OCI-LY3 (cell line): ENCODE measurements around the gene STARD3NL.
"Not testable (repeated sequence)": the region's sequence is repeated elsewhere in the genome, so short reads cannot be mapped to it uniquely, and the experiment has no call there.

Experiments
- H2AFZ ChIP-seq: fragments of 200-600, 300-600 bp; shearing (Covaris generic); 2 replicates; pipeline ENCODE4 v1.6.0; 2014; ENCODE audit warnings: antibody characterized with exemption, low read depth, low read length
- H3K27ac ChIP-seq: fragments of 200-600, 300-600 bp; sonication (generic); 2 replicates; pipeline ENCODE4 v1.5.1; 2014; ENCODE audit warnings: mild to moderate bottlenecking, low read length, moderate library complexity, mixed read lengths
- H3K27me3 ChIP-seq: fragments of 200-600, 300-600 bp; sonication (generic); 2 replicates; pipeline ENCODE4 v1.6.1; 2014; ENCODE audit warnings: low read depth, low read length, mixed read lengths
- H3K36me3 ChIP-seq: fragments of 200-600, 300-600 bp; sonication (generic); replicated peaks from 2 replicates; pipeline ENCODE3; 2014; ENCODE audit warnings: low read depth, low read length, mixed read lengths
- H3K4me1 ChIP-seq: fragments of 300-600, 200-600 bp; sonication (generic); 2 replicates; pipeline ENCODE4 v1.6.1; 2014; ENCODE audit warnings: low read length, mixed read lengths
- H3K4me2 ChIP-seq: fragments of 200-600, 300-600 bp; sonication (generic); 2 replicates; pipeline ENCODE4 v1.6.1; 2014; ENCODE audit warnings: low read length, mixed read lengths
- H3K4me3 ChIP-seq: fragments of 300-600, 200-600 bp; sonication (generic); 2 replicates; pipeline ENCODE4 v1.5.1; 2014; ENCODE audit warnings: antibody characterized with exemption, mild to moderate bottlenecking, low read length, moderate library complexity
- H3K79me2 ChIP-seq: fragments of 300-600, 200-600 bp; shearing (Covaris generic); 2 replicates; pipeline ENCODE4 v1.6.1; 2014; ENCODE audit warnings: mild to moderate bottlenecking, low read length, mixed read lengths
- H3K9ac ChIP-seq: fragments of 300-600, 200-600 bp; shearing (Covaris generic); 2 replicates; pipeline ENCODE4 v1.6.0; 2014; ENCODE audit warnings: mild to moderate bottlenecking, low read length, moderate library complexity
- H3K9me3 ChIP-seq: fragments of 200-600, 300-600 bp; shearing (Covaris generic); 2 replicates; pipeline ENCODE4 v1.6.1; 2014; ENCODE audit warnings: low read length, mixed read lengths; ENCODE audit not compliant: insufficient read depth
- H4K20me1 ChIP-seq: fragments of 200-600, 300-600 bp; sonication (generic); 2 replicates; pipeline ENCODE4 v1.6.1; 2016; ENCODE audit warnings: low read length, mixed read lengths; ENCODE audit not compliant: insufficient read depth
- EZH2phosphoT487 ChIP-seq: fragments of 200-600 bp; shearing (Covaris generic); IDR thresholded peaks from 2 replicates; pipeline ENCODE4 v1.6.1; 2018; ENCODE audit warnings: antibody characterized with exemption, mixed run types, low read depth
- TF ChIP-seq, protein P1 (sequence below): fragments of 200-600, 300-600 bp; sonication (generic); IDR thresholded peaks from 2 replicates; pipeline ENCODE4 v1.5.1; 2014; ENCODE audit warnings: antibody characterized with exemption, low read length, low read depth

Gene STARD3NL

DNA sequence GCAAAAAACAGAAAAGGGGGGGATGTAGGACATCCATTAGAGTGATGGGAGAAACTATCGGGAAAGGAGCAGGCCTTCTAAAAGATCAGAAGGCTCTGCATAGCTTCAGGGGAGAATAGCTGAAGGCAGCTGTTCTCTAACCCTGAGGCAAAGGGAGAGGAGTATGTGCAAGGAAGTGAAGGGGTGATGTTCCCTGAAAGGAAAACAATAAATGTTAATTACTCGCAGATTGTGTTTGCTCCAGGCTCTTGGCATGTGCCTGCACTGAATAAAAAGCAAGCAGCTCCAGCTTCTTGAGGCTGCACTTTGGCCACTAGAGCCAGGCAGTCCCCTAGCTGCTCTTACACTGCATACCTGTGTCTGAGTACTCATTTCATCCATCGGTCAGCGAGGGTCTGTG is 14.4 kb upstream of the STARD3NL start:
- Histone ChIP-seq H3K4me1 (peaks cover 9% of the 10 kb centered on the region), H3K27ac (no peak overlapping the region), H3K4me3 (no peak overlapping the region), H3K9me3 (no peaks in the 10 kb centered on the region), H4K20me1 (no peaks in the 10 kb centered on the region), H3K79me2 (no peaks in the 10 kb centered on the region), H3K9ac (no peak overlapping the region), H3K27me3 (peaks cover 12% of the 10 kb centered on the region; the same call in 1 of the 2 replicates), H3K36me3 (no peaks in the 10 kb centered on the region), H3K4me2 (no peak overlapping the region), H2AFZ (no peak overlapping the region)
- no peak for TF ChIP-seq EZH2phosphoT487
- TF ChIP-seq, protein P1, sequence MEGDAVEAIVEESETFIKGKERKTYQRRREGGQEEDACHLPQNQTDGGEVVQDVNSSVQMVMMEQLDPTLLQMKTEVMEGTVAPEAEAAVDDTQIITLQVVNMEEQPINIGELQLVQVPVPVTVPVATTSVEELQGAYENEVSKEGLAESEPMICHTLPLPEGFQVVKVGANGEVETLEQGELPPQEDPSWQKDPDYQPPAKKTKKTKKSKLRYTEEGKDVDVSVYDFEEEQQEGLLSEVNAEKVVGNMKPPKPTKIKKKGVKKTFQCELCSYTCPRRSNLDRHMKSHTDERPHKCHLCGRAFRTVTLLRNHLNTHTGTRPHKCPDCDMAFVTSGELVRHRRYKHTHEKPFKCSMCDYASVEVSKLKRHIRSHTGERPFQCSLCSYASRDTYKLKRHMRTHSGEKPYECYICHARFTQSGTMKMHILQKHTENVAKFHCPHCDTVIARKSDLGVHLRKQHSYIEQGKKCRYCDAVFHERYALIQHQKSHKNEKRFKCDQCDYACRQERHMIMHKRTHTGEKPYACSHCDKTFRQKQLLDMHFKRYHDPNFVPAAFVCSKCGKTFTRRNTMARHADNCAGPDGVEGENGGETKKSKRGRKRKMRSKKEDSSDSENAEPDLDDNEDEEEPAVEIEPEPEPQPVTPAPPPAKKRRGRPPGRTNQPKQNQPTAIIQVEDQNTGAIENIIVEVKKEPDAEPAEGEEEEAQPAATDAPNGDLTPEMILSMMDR, result no peak

DNA sequence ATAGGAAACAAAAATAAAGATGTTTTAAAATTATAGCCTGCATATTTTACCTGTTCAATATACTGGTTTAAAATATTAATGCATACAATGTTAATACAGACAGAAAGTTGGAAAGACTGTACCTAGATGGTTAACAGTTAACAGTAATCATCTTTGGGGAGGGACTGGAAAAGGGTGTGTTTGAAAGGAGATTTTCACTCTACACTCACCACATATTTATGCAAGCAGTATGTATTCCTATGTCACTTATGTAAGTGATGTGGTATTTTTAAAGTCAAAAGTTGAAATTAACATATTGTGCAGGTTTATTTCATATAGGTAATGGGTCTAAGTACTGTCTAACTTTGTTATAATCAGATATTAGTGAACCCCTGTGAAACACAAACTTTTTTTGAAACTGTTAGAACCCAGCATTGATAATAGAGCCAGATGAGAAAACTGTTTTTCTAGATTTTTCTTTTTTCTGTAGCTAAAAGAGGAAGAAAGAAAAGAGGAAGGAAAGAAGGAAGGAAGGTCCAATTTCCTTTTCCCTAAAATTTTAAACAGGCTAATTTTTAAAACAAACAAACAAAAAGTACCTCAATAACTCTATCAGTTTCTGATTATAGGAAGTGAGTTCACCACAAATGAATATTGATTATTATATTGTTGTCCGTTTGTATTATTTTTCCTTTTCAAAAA is 9.0 kb upstream of the STARD3NL start:
- no peaks in the 10 kb centered on the region for H3K79me2 ChIP-seq
- H3K36me3 ChIP-seq, result no peaks in the 10 kb centered on the region
- TF ChIP-seq, protein P1, result no peak
- no peak for TF ChIP-seq EZH2phosphoT487
- H3K9ac ChIP-seq, result no peak overlapping the region
- no peak overlapping the region for H2AFZ ChIP-seq
- no peak overlapping the region for H3K4me3 ChIP-seq
- peaks cover 5% of the 10 kb centered on the region; the same call in 1 of the 2 replicates for H3K9me3 ChIP-seq
- H3K4me1 ChIP-seq, result peaks cover 34% of the 10 kb centered on the region
- H3K4me2 ChIP-seq, result no peak overlapping the region
- peaks cover 35% of the 10 kb centered on the region for H3K27me3 ChIP-seq
- H3K27ac ChIP-seq, result no peak overlapping the region
- no peaks in the 10 kb centered on the region for H4K20me1 ChIP-seq

DNA sequence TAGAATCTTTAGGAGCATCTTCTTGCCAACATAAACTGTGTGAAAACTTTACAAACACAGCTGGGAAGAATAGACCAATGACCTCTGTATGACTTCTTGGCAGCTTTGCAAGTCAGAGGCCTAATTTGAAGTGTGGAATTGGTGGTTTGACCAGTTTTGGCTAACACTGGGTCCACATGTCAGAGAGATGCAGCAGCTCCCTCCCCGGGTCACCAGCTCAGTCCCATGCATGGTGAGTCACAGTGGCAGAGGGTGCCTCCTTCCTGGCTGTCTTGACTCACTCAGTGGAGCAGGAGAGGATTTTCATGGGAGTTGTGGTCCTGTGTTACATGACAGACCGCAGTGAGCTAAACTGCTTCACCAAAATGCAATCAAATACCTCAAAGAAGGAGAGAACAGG is 8.2 kb upstream of the STARD3NL start:
- Histone ChIP-seq H3K36me3 (no peaks in the 10 kb centered on the region), H3K4me1 (peaks cover 34% of the 10 kb centered on the region), H4K20me1 (no peaks in the 10 kb centered on the region), H3K4me2 (no peak overlapping the region), H2AFZ (no peak overlapping the region), H3K9ac (no peak overlapping the region), H3K4me3 (no peak overlapping the region), H3K79me2 (no peaks in the 10 kb centered on the region), H3K9me3 (peaks cover 5% of the 10 kb centered on the region; the same call in 1 of the 2 replicates), H3K27ac (no peak overlapping the region), H3K27me3 (peaks cover 31% of the 10 kb centered on the region)
- no peak for TF ChIP-seq EZH2phosphoT487
- TF ChIP-seq, protein P1, result no peak

DNA sequence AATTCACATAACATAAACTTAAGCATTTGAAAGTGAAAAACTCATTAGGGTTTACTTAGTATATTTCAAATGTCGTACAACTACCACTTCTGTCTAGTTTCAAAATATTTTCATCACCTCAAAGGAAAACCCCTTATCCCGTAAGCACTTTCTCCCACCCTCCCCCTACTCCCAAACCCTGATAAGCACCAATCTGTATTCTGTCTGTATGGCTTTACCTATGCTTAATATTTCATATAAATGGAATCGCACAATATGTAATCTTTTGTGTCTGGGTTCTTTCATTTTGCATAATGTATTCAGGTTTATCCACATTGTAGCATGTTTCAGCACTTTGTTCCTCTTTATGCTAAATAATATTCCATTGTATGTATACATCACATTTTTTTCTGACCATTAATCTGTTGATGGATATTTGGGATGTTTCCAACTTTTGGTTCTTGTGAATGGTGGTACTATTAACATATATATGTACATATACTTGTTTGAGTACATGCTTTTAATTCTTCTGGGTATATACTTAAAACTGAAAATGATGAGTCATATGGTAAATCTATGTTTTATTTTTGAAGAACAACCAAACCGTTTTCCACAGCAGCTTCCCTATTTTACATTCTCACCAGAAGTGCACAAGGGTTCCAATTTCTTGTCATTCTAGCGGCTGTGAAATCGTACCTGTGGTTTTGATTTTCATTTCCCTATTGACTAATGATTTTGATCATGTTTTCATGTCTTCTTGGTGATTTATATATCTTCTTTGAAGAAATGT is 6.2 kb upstream of the STARD3NL start:
- H3K36me3 ChIP-seq, result no peaks in the 10 kb centered on the region
- peaks cover 5% of the 10 kb centered on the region; the same call in 1 of the 2 replicates for H3K9me3 ChIP-seq
- no peaks in the 10 kb centered on the region for H4K20me1 ChIP-seq
- H3K27ac ChIP-seq, result peak overlapping the region; percentile 36
- H3K4me1 ChIP-seq, result peaks cover 34% of the 10 kb centered on the region
- H3K4me3 ChIP-seq, result peak overlapping the region; percentile 69
- no peak overlapping the region for H3K9ac ChIP-seq
- H3K79me2 ChIP-seq, result no peaks in the 10 kb centered on the region
- H2AFZ ChIP-seq, result no peak overlapping the region
- TF ChIP-seq, protein P1, result no peak
- TF ChIP-seq EZH2phosphoT487, result no peak
- peaks cover 31% of the 10 kb centered on the region for H3K27me3 ChIP-seq
- H3K4me2 ChIP-seq, result peak overlapping the region; percentile 88

- not testable (repeated sequence) for H3K9ac ChIP-seq, H3K27ac ChIP-seq, H2AFZ ChIP-seq, H3K4me3 ChIP-seq, H3K9me3 ChIP-seq, H3K4me2 ChIP-seq, H3K27me3 ChIP-seq, H3K36me3 ChIP-seq, H4K20me1 ChIP-seq
- Histone ChIP-seq H3K4me1 (peaks cover 30% of the 10 kb centered on the region), H3K79me2 (peaks cover 10% of the 10 kb centered on the region)
Measured at GRCh38 chr7:38175547-38175946, 2.5 kb upstream of the STARD3NL start.
